ENCODE results near the gene CYTH4.

The CYTH4 gene

DNA sequence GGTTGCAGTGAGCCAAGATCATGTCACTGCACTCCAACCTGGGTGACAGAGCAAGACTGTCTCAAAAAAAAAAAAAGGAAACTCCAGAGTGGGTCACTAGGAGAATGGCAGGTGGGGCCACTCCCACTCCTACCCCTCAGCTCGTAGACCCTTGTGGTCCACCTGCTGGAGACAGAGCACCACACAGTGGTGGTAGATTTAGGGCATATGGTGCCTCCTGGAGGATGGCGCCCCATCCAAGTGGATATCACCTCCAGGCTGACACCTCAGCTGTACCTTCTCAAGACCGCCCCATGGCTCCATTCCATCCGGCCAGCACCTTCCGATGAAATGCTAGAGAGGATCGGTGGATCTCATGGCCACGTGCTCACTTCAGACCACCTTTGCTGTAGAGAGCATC is 6.2 kb downstream of the CYTH4 start:
- DNase-seq (ENCODE audit: low spot score) (no peak), FAIRE-seq (no peak)

GRCh38 chr22:37289156-37289735 is 6.9 kb downstream of the CYTH4 start:
- no peak for DNase-seq (ENCODE audit: low spot score)
- FAIRE-seq: no peak

DNA sequence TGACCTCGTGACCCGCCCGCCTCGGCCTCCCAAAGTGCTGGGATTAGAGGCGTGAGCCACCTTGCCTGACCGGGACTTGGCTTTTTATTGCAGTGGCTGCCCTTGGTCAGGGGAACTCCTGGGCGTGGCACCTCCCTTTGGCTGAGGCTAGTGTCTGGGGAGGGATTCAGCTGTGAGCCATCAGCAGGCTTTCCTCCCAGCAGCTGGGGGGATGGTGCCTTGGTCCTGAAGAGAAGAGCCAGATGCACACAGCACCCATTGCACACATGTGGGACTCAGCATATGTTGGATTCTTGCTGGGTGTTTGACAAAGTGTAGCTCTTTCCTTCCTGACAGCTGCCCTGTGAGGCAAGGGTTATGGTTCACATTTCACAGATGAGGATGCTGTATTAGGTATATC is 8.4 kb downstream of the CYTH4 start:
- DNase-seq (ENCODE audit: low spot score): no peak
- peak; percentile 53 for FAIRE-seq

DNA sequence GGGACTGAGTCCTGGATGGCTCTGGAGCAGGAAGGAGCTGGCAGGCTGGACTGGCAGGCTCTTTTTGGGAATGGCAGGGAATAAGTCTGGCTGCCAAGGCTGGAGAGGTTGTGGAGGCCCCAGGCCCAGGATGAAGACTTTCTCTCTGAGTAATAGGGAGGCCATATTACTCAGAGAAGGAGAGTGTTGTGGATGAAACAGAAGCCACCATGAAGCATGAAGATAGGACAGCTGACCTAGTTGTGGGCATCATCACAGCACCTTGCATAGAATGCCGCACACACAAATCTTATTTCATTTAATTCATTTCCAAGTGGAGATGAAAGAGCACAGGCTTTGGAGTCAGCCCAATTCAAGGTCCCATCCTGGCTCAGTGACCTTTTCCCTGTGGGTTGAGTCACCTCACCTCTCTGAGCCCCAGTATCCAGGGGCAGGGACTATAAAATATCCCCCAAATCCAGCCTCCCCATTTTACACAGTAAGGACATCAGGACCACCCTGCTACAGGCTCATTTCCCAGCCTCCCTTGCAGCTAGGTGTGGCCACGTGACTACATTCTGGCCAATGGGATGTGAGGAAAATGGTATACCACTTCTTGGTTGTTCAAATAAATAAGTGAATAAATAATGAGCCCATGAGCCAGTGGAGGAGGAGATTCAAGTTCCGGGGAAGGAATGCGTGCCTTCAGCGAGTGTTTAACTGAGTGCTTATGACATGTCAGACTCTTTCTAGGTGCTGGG is 9.4 kb downstream of the CYTH4 start:
- FAIRE-seq (no peak), DNase-seq (ENCODE audit: low spot score) (no peak)

DNA sequence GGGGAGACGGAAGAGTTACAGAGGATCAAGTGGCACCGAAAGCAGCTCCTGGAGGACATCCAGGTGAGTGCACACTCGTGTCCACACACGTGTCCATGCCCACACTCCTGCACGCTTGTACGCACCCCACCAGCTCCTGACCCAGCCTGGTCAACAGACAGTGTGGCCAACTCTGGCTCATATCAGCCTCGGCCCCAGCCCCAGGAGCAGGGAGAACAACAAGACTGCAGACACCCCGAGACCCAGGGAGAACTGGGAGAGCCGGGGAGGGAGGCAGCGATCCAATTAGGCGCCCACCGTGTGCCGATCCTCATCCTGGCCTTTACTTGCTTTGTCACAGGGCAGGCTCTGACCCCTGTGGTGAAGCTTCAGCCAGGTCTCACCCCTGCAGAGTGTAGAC is 10.3 kb downstream of the CYTH4 start:
- DNase-seq (ENCODE audit: low spot score) (no peak), FAIRE-seq (no peak)

GRCh38 chr22:37293172-37293571 is 10.9 kb downstream of the CYTH4 start:
- FAIRE-seq (no peak), DNase-seq (ENCODE audit: low spot score) (no peak)

DNA sequence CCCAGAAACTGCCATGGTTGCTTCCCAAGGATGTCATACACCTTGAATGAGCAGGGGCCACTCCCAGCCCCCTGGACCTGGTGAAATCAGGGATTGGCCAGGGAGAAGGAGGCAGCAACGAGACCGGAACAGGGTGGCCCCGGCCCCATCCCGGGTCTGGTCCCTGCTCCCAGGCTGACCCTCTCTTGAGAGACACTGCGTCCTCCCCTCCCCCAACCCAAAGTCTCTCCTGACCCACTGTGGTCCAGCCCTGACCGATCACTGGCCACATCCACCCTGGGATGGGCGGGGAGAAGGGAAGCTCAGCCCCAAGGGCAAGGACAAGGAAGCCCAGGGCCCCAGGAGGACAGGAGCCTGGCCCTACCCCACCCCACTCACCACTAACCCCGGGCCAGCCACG is 12.4 kb downstream of the CYTH4 start:
- no peak for DNase-seq (ENCODE audit: low spot score)
- FAIRE-seq: no peak

GRCh38 chr22:37295213-37295886 is 13.0 kb downstream of the CYTH4 start:
- FAIRE-seq (peak; percentile 99), DNase-seq (ENCODE audit: low spot score) (no peak)

DNA sequence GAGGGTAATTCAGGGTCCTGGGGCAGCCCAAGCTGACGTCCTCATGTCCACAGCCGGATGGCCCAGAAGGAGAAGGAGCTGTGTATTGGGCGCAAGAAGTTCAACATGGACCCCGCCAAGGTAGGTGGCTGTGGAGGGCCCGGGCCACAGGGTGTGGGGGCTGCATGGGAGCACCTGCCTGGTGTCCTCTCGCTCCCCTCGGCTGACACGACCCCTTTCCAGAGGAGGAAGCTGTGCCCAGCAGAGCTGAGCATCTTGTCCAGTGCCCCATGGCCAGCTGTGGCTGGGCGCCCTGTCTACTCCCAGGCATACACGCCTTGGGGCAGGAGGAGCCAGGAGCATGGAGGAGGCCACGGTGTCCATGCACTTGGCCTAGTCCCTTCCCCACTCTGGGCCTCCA is 13.6 kb downstream of the CYTH4 start:
- FAIRE-seq: no peak
- no peak for DNase-seq (ENCODE audit: low spot score)

GRCh38 chr22:37298748-37299495 is 16.6 kb downstream of the CYTH4 start:
- FAIRE-seq: peak; percentile 68
- no peak for DNase-seq (ENCODE audit: low spot score)

DNA sequence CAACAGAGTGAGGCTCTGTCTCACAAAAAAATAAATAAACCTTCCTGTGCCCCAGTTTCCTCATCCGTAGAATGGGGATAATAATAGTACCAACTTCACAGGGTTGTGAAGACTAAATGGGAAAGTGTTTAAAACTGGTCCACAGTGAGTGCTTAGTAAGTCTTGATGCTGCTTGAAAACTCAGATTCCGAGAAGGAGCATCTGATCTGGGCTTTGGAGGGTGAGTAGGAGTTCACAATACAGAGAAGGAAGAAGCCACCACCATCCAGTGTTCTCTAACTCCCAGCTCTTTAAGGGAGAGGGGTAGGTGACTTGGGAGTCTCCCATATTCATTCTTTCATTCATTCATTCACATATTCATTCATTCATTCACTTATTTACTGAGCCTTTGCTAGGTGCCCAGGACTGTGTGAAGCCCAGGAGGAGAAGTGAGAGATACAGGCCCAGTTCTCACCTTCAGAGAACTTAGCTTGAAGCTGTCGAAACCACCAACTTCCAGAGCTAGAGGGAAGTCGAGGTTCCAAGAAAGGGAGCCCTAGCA is 17.7 kb downstream of the CYTH4 start:
- no peak for FAIRE-seq

GRCh38 chr22:37300551-37301017 is 18.3 kb downstream of the CYTH4 start:
- FAIRE-seq: no peak
- no peak for DNase-seq (ENCODE audit: low spot score)

More for the DNA sequence above, 17.7 kb downstream of the CYTH4 start:
- no peak for DNase-seq (ENCODE audit: low spot score)

DNA sequence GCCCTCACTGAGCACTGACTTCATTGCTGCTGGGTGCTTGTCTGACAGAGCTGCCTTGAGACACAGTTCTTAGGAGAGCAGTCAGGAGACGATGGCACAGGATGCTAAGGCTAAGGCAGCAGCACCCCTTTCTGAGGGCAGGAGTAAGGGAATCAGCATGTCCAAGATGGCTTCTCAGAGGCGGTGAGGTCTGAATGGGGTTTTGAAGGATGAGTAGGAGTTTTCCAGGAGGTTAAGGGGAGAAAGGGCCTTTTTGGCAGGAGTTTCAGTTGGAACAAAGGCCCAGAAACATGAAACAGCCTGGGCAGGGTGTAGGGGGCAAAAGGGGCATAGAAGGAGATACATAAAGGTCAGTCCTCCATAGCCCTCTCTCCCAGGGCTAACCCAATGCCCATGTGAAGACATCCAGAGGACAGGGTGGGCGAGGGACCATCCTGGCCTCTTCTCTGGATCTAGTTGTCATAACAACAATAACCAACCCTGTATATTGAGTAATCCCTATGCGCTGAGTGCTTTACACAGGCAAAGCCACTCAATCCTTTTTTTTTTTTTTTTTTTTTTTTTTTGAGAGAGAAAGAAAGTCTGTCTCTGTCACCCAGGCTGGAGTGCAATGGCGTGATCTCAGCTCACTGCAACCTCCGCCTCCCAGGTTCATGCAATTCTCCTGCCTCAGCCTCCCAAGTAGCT is 19.0 kb downstream of the CYTH4 start:
- FAIRE-seq (no peak), DNase-seq (ENCODE audit: low spot score) (no peak)

DNA sequence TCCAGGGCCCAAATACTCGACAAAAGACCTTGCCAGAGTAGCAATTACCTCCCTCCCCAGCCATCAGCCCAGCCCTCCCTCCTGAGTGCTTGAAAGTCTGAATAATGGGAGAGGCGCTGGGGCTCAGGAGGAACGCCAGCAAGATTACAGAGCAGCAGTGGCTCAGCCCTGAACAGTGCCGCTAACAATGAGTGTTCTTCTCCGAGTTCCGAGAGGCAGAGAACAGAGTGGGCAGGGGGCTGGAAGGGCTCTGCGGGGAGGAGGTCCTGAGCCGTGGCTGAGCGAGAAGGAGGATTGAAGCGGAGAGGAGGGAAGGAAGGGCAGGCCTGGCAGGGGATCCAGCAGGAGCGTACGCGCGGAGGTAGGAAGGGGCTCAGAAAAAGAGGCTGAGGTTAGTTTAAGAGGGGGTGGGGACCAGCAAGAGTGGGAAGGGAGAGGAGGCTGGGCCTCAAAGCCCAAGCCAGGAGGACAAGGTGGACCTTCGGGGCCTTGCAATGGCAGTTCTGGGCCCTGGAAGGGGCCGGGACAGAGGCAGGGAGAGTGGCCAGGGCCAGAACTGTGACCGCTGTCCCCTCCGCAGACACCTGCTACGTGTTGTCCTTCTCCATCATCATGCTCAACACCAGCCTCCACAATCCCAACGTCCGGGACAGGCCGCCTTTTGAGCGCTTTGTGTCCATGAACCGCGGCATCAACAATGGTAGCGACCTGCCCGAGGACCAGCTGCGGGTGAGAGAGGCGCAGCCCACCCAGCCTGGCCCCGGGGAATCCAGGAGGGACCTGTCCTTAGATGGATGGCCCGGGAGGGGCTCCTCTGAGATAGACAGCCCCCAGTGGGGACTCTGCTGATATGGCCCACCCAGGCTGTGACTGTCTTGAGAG is 20.6 kb downstream of the CYTH4 start:
- FAIRE-seq (no peak), DNase-seq (ENCODE audit: low spot score) (no peak)

DNA sequence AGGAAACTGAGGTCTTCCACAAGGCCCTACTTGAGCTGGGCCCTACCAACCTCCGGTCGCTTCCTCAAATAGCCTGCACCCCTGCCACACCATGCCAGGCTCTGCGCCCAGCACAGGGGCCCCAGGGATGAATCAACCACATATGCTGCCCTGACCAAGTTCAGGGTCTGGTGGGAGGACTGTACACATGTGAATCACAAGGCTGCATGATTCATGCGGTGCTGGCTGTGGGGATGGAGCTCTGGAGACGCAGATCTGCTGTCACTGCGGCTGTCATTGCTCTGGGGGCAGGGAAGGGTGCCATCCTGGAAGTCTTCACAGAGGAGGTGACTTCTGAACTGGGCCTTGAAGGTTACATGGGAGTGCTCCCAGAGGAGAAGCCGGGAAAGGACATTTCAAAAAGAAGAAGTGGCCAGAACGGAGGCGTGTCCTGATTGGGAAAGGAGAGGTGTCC is 21.5 kb downstream of the CYTH4 start:
- FAIRE-seq (peak; percentile 99), DNase-seq (ENCODE audit: low spot score) (peak; percentile 94)

- FAIRE-seq (peak; percentile 27), DNase-seq (ENCODE audit: low spot score) (peak; percentile 70)
Measured at GRCh38 chr22:37304595-37305343, 22.5 kb downstream of the CYTH4 start.

GRCh38 chr22:37305887-37306286 is 23.6 kb downstream of the CYTH4 start:
- DNase-seq (ENCODE audit: low spot score) (no peak), FAIRE-seq (no peak)

DNA sequence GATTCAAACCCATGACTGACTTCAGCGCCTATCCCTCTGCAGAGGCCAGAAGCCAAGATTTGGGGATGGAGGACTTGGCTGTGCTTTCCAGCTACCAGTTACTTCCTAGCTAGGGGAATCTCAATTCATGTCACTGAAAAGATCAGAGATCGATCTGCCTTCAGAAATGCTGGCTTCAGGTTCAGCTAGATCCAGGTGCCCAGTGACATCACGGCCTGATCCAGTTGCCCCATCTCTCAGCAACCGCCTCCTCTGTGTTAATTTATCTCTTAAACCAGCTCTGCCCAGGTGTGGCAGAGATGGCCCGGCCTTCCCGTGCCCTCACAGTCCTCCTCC is 24.2 kb downstream of the CYTH4 start:
- FAIRE-seq (no peak), DNase-seq (ENCODE audit: low spot score) (no peak)
